GM23248 (cell line): ENCODE data around the gene GAA.

Experiments
- EZH2 ChIP-seq: fragments of 200-600 bp; sonication (generic); IDR thresholded peaks from 2 replicates; pipeline ENCODE4 v1.6.1; 2018; ENCODE audit warnings: antibody characterized with exemption, mild to moderate bottlenecking; ENCODE audit not compliant: insufficient read depth, poor library complexity, severe bottlenecking
- EZH2phosphoT487 ChIP-seq: fragments of 200-600 bp; sonication (generic); IDR thresholded peaks from 2 replicates; pipeline ENCODE4 v1.6.1; 2018; ENCODE audit warnings: antibody characterized with exemption, moderate library complexity, mild to moderate bottlenecking, low read depth; ENCODE audit not compliant: insufficient read depth

GRCh38 chr17:80106751-80107150, 5.4 kb downstream of the GAA start:
- no peak for TF ChIP-seq EZH2
- no peak for TF ChIP-seq EZH2phosphoT487
